NCI-H2029 (cell line): ENCODE data around the gene TOLLIP.
"Not testable (repeated sequence)": the region's sequence is repeated elsewhere in the genome, so short reads cannot be mapped to it uniquely, and the experiment has no call there.

Experiments used
- DNase-seq: peaks from one replicate; lab custom pipeline; 2025; lab: John Stamatoyannopoulos, UW

The TOLLIP gene

GRCh38 chr11:1281326-1281973 lies 28.0 kb downstream of the TOLLIP start:
- DNase-seq, result no peak

GRCh38 chr11:1280116-1281035 lies 29.1 kb downstream of the TOLLIP start:
- no peak for DNase-seq

- no peak for DNase-seq
These were observed 29.8 kb downstream of the TOLLIP start for GRCh38 chr11:1279674-1280055.

- DNase-seq, result no peak
These were observed 30.4 kb downstream of the TOLLIP start for GRCh38 chr11:1278766-1279673.

- no peak for DNase-seq
These were observed 31.4 kb downstream of the TOLLIP start for GRCh38 chr11:1277936-1278512.

- DNase-seq, result no peak
These were observed 32.4 kb downstream of the TOLLIP start for GRCh38 chr11:1276866-1277615.

GRCh38 chr11:1276041-1276790 lies 33.2 kb downstream of the TOLLIP start:
- no peak for DNase-seq

GRCh38 chr11:1275021-1275420 lies 34.4 kb downstream of the TOLLIP start:
- no peak for DNase-seq

- no peak for DNase-seq
These were observed 34.9 kb downstream of the TOLLIP start for GRCh38 chr11:1274501-1274900.

GRCh38 chr11:1272531-1272930 lies 36.9 kb downstream of the TOLLIP start:
- DNase-seq, result no peak

GRCh38 chr11:1271927-1272326 lies 37.5 kb downstream of the TOLLIP start:
- no peak for DNase-seq

- no peak for DNase-seq
These were observed 38.0 kb downstream of the TOLLIP start for GRCh38 chr11:1271406-1271805.

- DNase-seq, result no peak
These were observed 38.4 kb downstream of the TOLLIP start for GRCh38 chr11:1271002-1271401.

GRCh38 chr11:1270476-1270875 lies 39.0 kb downstream of the TOLLIP start:
- DNase-seq, result no peak

- DNase-seq, result no peak
These were observed 39.5 kb downstream of the TOLLIP start for GRCh38 chr11:1269957-1270356.

GRCh38 chr11:1267441-1268100 lies 41.9 kb downstream of the TOLLIP start:
- no peak for DNase-seq

- DNase-seq, result not testable (repeated sequence)
These were observed 42.5 kb downstream of the TOLLIP start for GRCh38 chr11:1266976-1267375.

GRCh38 chr11:1265480-1265879 lies 44.0 kb downstream of the TOLLIP start:
- DNase-seq, result not testable (repeated sequence)

- DNase-seq, result not testable (repeated sequence)
These were observed 45.0 kb downstream of the TOLLIP start for GRCh38 chr11:1264444-1264843.

- DNase-seq, result no peak
These were observed 46.4 kb downstream of the TOLLIP start for GRCh38 chr11:1263010-1263409.
